ENCODE measurements around the gene TOR3A. TPM values are rescaled to one million over a fixed set of nuclear protein-coding genes. Genes with fewer than 3 reads are reported as not detected.

TOR3A gene
- total RNA-seq, 1 donor from 2014 or later = 21.1 TPM

- no peaks in the 10 kb centered on the region for H3K9me3 Mint-ChIP-seq (ENCODE audit: unreplicated experiment)
- H3K27me3 Mint-ChIP-seq (ENCODE audit: unreplicated experiment) = no peaks in the 10 kb centered on the region
- peaks cover 52% of the 10 kb centered on the region for H3K4me1 Mint-ChIP-seq (ENCODE audit: unreplicated experiment)
- TF ChIP-seq CTCF (IDR thresholded peaks at IDR 0.05) = no peak
- peak overlapping the region; percentile 91 for H3K27ac Mint-ChIP-seq (ENCODE audit: unreplicated experiment)
- H3K4me3 Mint-ChIP-seq (ENCODE audit: unreplicated experiment) = peak overlapping the region; percentile 78
- H3K36me3 Mint-ChIP-seq (ENCODE audit: unreplicated experiment) = peaks cover 13% of the 10 kb centered on the region
- DNase-seq (ENCODE audit: extremely low spot score, unreplicated experiment) = no peak
These were observed 61.0 kb downstream of the TOR3A start for GRCh38 chr1:179142889-179143299.

GRCh38 chr1:179143322-179143721 is 61.5 kb downstream of the TOR3A start:
- Mint-ChIP-seq H3K36me3 (ENCODE audit: unreplicated experiment) (peaks cover 13% of the 10 kb centered on the region), H3K9me3 (ENCODE audit: unreplicated experiment) (no peaks in the 10 kb centered on the region), H3K27ac (ENCODE audit: unreplicated experiment) (peak overlapping the region; percentile 91), H3K4me1 (ENCODE audit: unreplicated experiment) (peaks cover 48% of the 10 kb centered on the region), H3K4me3 (ENCODE audit: unreplicated experiment) (peak overlapping the region; percentile 78), H3K27me3 (ENCODE audit: unreplicated experiment) (no peaks in the 10 kb centered on the region)
- no peak for DNase-seq (ENCODE audit: extremely low spot score, unreplicated experiment)
- TF ChIP-seq CTCF (IDR thresholded peaks at IDR 0.05) = no peak

- no peak for TF ChIP-seq CTCF (IDR thresholded peaks at IDR 0.05)
- no peak overlapping the region for H3K4me3 Mint-ChIP-seq (ENCODE audit: unreplicated experiment)
- H3K9me3 Mint-ChIP-seq (ENCODE audit: unreplicated experiment) = no peaks in the 10 kb centered on the region
- H3K27me3 Mint-ChIP-seq (ENCODE audit: unreplicated experiment) = no peaks in the 10 kb centered on the region
- DNase-seq (ENCODE audit: extremely low spot score, unreplicated experiment) = no peak
- H3K27ac Mint-ChIP-seq (ENCODE audit: unreplicated experiment) = peak overlapping the region; percentile 77
- peaks cover 12% of the 10 kb centered on the region for H3K36me3 Mint-ChIP-seq (ENCODE audit: unreplicated experiment)
- peaks cover 40% of the 10 kb centered on the region for H3K4me1 Mint-ChIP-seq (ENCODE audit: unreplicated experiment)
These were observed 62.8 kb downstream of the TOR3A start for GRCh38 chr1:179144626-179145025.

GRCh38 chr1:179145521-179145920 is 63.7 kb downstream of the TOR3A start:
- no peak overlapping the region for H3K27ac Mint-ChIP-seq (ENCODE audit: unreplicated experiment)
- H3K9me3 Mint-ChIP-seq (ENCODE audit: unreplicated experiment) = no peaks in the 10 kb centered on the region
- H3K36me3 Mint-ChIP-seq (ENCODE audit: unreplicated experiment) = peaks cover 7% of the 10 kb centered on the region
- DNase-seq (ENCODE audit: extremely low spot score, unreplicated experiment) = no peak
- H3K27me3 Mint-ChIP-seq (ENCODE audit: unreplicated experiment) = no peaks in the 10 kb centered on the region
- no peak overlapping the region for H3K4me3 Mint-ChIP-seq (ENCODE audit: unreplicated experiment)
- TF ChIP-seq CTCF (IDR thresholded peaks at IDR 0.05) = no peak
- peaks cover 31% of the 10 kb centered on the region for H3K4me1 Mint-ChIP-seq (ENCODE audit: unreplicated experiment)

Other genes starting within 250 kb of the TOR3A start
- 0.43 and 0.57 TPM in 2 replicates for gene ANGPTL1, start 211.0 kb upstream of the TOR3A start, total RNA-seq
- gene FAM20B, start 56.2 kb upstream of the TOR3A start, total RNA-seq = 31.6 and 39.0 TPM in 2 replicates
- gene ABL2, start 147.6 kb downstream of the TOR3A start, total RNA-seq = 33.7 and 36.3 TPM in 2 replicates
- gene SOAT1, start 211.7 kb downstream of the TOR3A start, total RNA-seq = 39.6 and 41.3 TPM in 2 replicates